ENCODE results near the gene POLR2J. TPM values are rescaled to one million over a fixed set of nuclear protein-coding genes. Genes with fewer than 3 reads are reported as not detected.
A peak's percentile ranks its signal among the peaks of the same experiment; 100 is the strongest.
"Not testable (repeated sequence)": the region's sequence is repeated elsewhere in the genome, so short reads cannot be mapped to it uniquely, and the experiment has no call there.

The POLR2J gene
- total and polyA plus RNA-seq, 4 donors, result 10.3 to 151 (median 55.6) TPM

GRCh38 chr7:102490529-102491075 lies 11.9 kb upstream of the POLR2J start:
- not testable (repeated sequence) for DNase-seq; H3K9ac ChIP-seq (ENCODE audit: insufficient read depth in 1 of 2, low read length in 2 of 2); H3K27me3 ChIP-seq (ENCODE audit: control insufficient read depth in 3 of 3, insufficient read depth in 3 of 3, low read length in 2 of 3); H3K36me3 ChIP-seq (ENCODE audit: control insufficient read depth in 4 of 4, insufficient read depth in 4 of 4, low read length in 4 of 4); H3K27ac ChIP-seq (ENCODE audit: low read depth in 1 of 2, low read length in 1 of 2); H3K4me3 ChIP-seq; H3K9me3 ChIP-seq (ENCODE audit: control insufficient read depth in 4 of 4, insufficient read depth in 3 of 4, low read length in 3 of 4); H3K4me1 ChIP-seq (ENCODE audit: control insufficient read depth in 5 of 5, insufficient read depth in 5 of 5, low read length in 5 of 5)
- peak; percentile 76 for ATAC-seq (ENCODE audit: insufficient read depth, low FRiP score)
- 79 to 84% methylated on average over 2 to 3 of the region's 12 CpGs for WGBS, 2 donors

GRCh38 chr7:102484317-102484716 lies 5.6 kb upstream of the POLR2J start:
- H3K27ac ChIP-seq (ENCODE audit: low read depth in 1 of 2, low read length in 1 of 2); H3K27me3 ChIP-seq (ENCODE audit: control insufficient read depth in 3 of 3, insufficient read depth in 3 of 3, low read length in 2 of 3); DNase-seq; H3K9ac ChIP-seq (ENCODE audit: insufficient read depth in 1 of 2, low read length in 2 of 2); ATAC-seq (ENCODE audit: insufficient read depth, low FRiP score); H3K9me3 ChIP-seq (ENCODE audit: control insufficient read depth in 4 of 4, insufficient read depth in 3 of 4, low read length in 3 of 4); H3K4me1 ChIP-seq (ENCODE audit: control insufficient read depth in 5 of 5, insufficient read depth in 5 of 5, low read length in 5 of 5); H3K36me3 ChIP-seq (ENCODE audit: control insufficient read depth in 4 of 4, insufficient read depth in 4 of 4, low read length in 4 of 4); H3K4me3 ChIP-seq: not testable (repeated sequence)
- WGBS, 2 donors, result no CpG with 5 or more reads among the region's 5 CpGs

- not testable (repeated sequence) for H3K4me1 ChIP-seq (ENCODE audit: control insufficient read depth in 5 of 5, insufficient read depth in 5 of 5, low read length in 5 of 5); ATAC-seq (ENCODE audit: insufficient read depth, low FRiP score); H3K9me3 ChIP-seq (ENCODE audit: control insufficient read depth in 4 of 4, insufficient read depth in 3 of 4, low read length in 3 of 4); H3K4me3 ChIP-seq; H3K36me3 ChIP-seq (ENCODE audit: control insufficient read depth in 4 of 4, insufficient read depth in 4 of 4, low read length in 4 of 4); H3K9ac ChIP-seq (ENCODE audit: insufficient read depth in 1 of 2, low read length in 2 of 2); H3K27me3 ChIP-seq (ENCODE audit: control insufficient read depth in 3 of 3, insufficient read depth in 3 of 3, low read length in 2 of 3); DNase-seq; H3K27ac ChIP-seq (ENCODE audit: low read depth in 1 of 2, low read length in 1 of 2)
- WGBS, 2 donors, result no CpG with 5 or more reads among the region's 10 CpGs
These were observed 3.2 kb upstream of the POLR2J start for GRCh38 chr7:102481962-102482361.

GRCh38 chr7:102479982-102480637 lies 1.4 kb upstream of the POLR2J start:
- H3K4me1 ChIP-seq (ENCODE audit: control insufficient read depth in 5 of 5, insufficient read depth in 5 of 5, low read length in 5 of 5); H3K27me3 ChIP-seq (ENCODE audit: control insufficient read depth in 3 of 3, insufficient read depth in 3 of 3, low read length in 2 of 3); H3K9me3 ChIP-seq (ENCODE audit: control insufficient read depth in 4 of 4, insufficient read depth in 3 of 4, low read length in 3 of 4); DNase-seq; H3K27ac ChIP-seq (ENCODE audit: low read depth in 1 of 2, low read length in 1 of 2); ATAC-seq (ENCODE audit: insufficient read depth, low FRiP score); H3K36me3 ChIP-seq (ENCODE audit: control insufficient read depth in 4 of 4, insufficient read depth in 4 of 4, low read length in 4 of 4); H3K9ac ChIP-seq (ENCODE audit: insufficient read depth in 1 of 2, low read length in 2 of 2); H3K4me3 ChIP-seq: not testable (repeated sequence)
- WGBS, 2 donors, result 5 to 8% methylated on average over 6 to 8 of the region's 11 CpGs
- peak; percentile 7 for TF ChIP-seq CTCF (IDR thresholded peaks at IDR 0.05; ENCODE audit: control extremely low read depth, extremely low read depth)

GRCh38 chr7:102479209-102479584 lies 475 bp upstream of the POLR2J start:
- H3K4me1 ChIP-seq (ENCODE audit: control insufficient read depth in 5 of 5, insufficient read depth in 5 of 5, low read length in 5 of 5); ATAC-seq (ENCODE audit: insufficient read depth, low FRiP score); H3K27ac ChIP-seq (ENCODE audit: low read depth in 1 of 2, low read length in 1 of 2); H3K36me3 ChIP-seq (ENCODE audit: control insufficient read depth in 4 of 4, insufficient read depth in 4 of 4, low read length in 4 of 4); H3K4me3 ChIP-seq; DNase-seq; H3K27me3 ChIP-seq (ENCODE audit: control insufficient read depth in 3 of 3, insufficient read depth in 3 of 3, low read length in 2 of 3); H3K9ac ChIP-seq (ENCODE audit: insufficient read depth in 1 of 2, low read length in 2 of 2); H3K9me3 ChIP-seq (ENCODE audit: control insufficient read depth in 4 of 4, insufficient read depth in 3 of 4, low read length in 3 of 4): not testable (repeated sequence)
- WGBS, 2 donors, result 0% methylated on average over 2 of the region's 10 CpGs

- ATAC-seq (ENCODE audit: insufficient read depth, low FRiP score); H3K4me3 ChIP-seq; H3K4me1 ChIP-seq (ENCODE audit: control insufficient read depth in 5 of 5, insufficient read depth in 5 of 5, low read length in 5 of 5); H3K27me3 ChIP-seq (ENCODE audit: control insufficient read depth in 3 of 3, insufficient read depth in 3 of 3, low read length in 2 of 3); H3K9me3 ChIP-seq (ENCODE audit: control insufficient read depth in 4 of 4, insufficient read depth in 3 of 4, low read length in 3 of 4); H3K27ac ChIP-seq (ENCODE audit: low read depth in 1 of 2, low read length in 1 of 2); DNase-seq; H3K9ac ChIP-seq (ENCODE audit: insufficient read depth in 1 of 2, low read length in 2 of 2): not testable (repeated sequence)
- H3K36me3 ChIP-seq (ENCODE audit: control insufficient read depth in 4 of 4, insufficient read depth in 4 of 4, low read length in 4 of 4), result peaks cover 0 to 19% (median 2%) of the 10 kb centered on the region in 4 donors
- 79 to 85% methylated on average over 9 of the region's 19 CpGs for WGBS, 2 donors
These were observed 3.8 kb downstream of the POLR2J start for GRCh38 chr7:102474736-102475435.

GRCh38 chr7:102474116-102474515 lies 4.6 kb downstream of the POLR2J start:
- H3K27ac ChIP-seq (ENCODE audit: low read depth in 1 of 2, low read length in 1 of 2); H3K27me3 ChIP-seq (ENCODE audit: control insufficient read depth in 3 of 3, insufficient read depth in 3 of 3, low read length in 2 of 3); ATAC-seq (ENCODE audit: insufficient read depth, low FRiP score); H3K4me1 ChIP-seq (ENCODE audit: control insufficient read depth in 5 of 5, insufficient read depth in 5 of 5, low read length in 5 of 5); H3K9ac ChIP-seq (ENCODE audit: insufficient read depth in 1 of 2, low read length in 2 of 2); H3K4me3 ChIP-seq; DNase-seq; H3K9me3 ChIP-seq (ENCODE audit: control insufficient read depth in 4 of 4, insufficient read depth in 3 of 4, low read length in 3 of 4): not testable (repeated sequence)
- H3K36me3 ChIP-seq (ENCODE audit: control insufficient read depth in 4 of 4, insufficient read depth in 4 of 4, low read length in 4 of 4), result peaks cover 0 to 23% (median 2%) of the 10 kb centered on the region in 4 donors
- 86 to 94% methylated on average over 10 to 11 of the region's 14 CpGs for WGBS, 2 donors
